Mammary epithelial cell (primary cell): ENCODE measurements around the gene MTSS2.

ENCODE experiments used
- CTCF ChIP-seq, 2 donors: IDR thresholded peaks in 1 of 2; conservative IDR thresholded peaks in 1 of 2; 2 replicates each; pipeline ENCODE4 v1.5.1; 2011 to 2012; ENCODE audit warnings: inconsistent platforms in 2 of 2, low read length in 2 of 2, mild to moderate bottlenecking in 2 of 2, control low read depth in 1 of 2, low read depth in 1 of 2; ENCODE audit not compliant: insufficient read depth in 1 of 2; ENCODE audit errors: extremely low read depth in 1 of 2
- EZH2 ChIP-seq: IDR thresholded peaks from 2 replicates; pipeline ENCODE4 v1.6.1; 2012; ENCODE audit warnings: low read length, inconsistent platforms, borderline replicate concordance

GRCh38 chr16:70724146-70725023 is 38.5 kb upstream of the MTSS2 start:
- TF ChIP-seq CTCF (conservative IDR thresholded peaks at IDR 0.05 in 1 of 2, IDR thresholded peaks at IDR 0.05 in 1 of 2; ENCODE audit: extremely low read depth in 1 of 2, insufficient read depth in 1 of 2, low read depth in 1 of 2, low read length in 2 of 2) (no peak), EZH2 (no peak)
